CD4-positive, CD25-positive, alpha-beta regulatory T cell (primary cell): Measurements from ENCODE around the gene CCDC88A. TPM values are rescaled to one million over a fixed set of nuclear protein-coding genes. Genes with fewer than 3 reads are reported as not detected.

Source experiments
- ATAC-seq, 2 donors: fragments of 150-1000 bp; cut with Tn5 transposase; one replicate each; pipeline ENCODE4 v1.10.0; 2021; ENCODE audit warnings: low read depth in 2 of 2, moderate number of reproducible peaks in 2 of 2, moderate library complexity in 1 of 2
- DNase-seq, 3 donors: peaks; one replicate each; pipeline versions ENCODE4 v3.0.0 to v3.0.0-alpha.2; 2012 to 2022; ENCODE audit warnings: mixed read lengths in 1 of 3
- H3K27ac ChIP-seq: one replicate; pipeline ENCODE4 v1.7.0; 2013; ENCODE audit warnings: mild to moderate bottlenecking, low read length; ENCODE audit not compliant: insufficient read depth, poor library complexity, severe bottlenecking
- H3K27me3 ChIP-seq: one replicate; pipeline ENCODE4 v1.7.0; 2013; ENCODE audit warnings: low read length; ENCODE audit not compliant: control insufficient read depth, insufficient read depth
- H3K36me3 ChIP-seq: one replicate; pipeline ENCODE4 v1.7.0; 2013; ENCODE audit warnings: mild to moderate bottlenecking, low read length, moderate library complexity; ENCODE audit not compliant: control insufficient read depth, insufficient read depth
- H3K4me1 ChIP-seq: 2 replicates; pipeline ENCODE4 v1.7.0; 2013; ENCODE audit warnings: mild to moderate bottlenecking, low read length; ENCODE audit not compliant: insufficient read depth, control insufficient read depth, poor library complexity, severe bottlenecking
- H3K4me3 ChIP-seq: one replicate; pipeline ENCODE4 v1.7.0; 2013; ENCODE audit warnings: low read depth, mild to moderate bottlenecking, low read length, moderate library complexity
- H3K9me3 ChIP-seq, 2 experiments: 1 replicate in 1 of 2; 2 replicates in 1 of 2; pipeline ENCODE4 v1.7.0; 2013; ENCODE audit warnings: low read length in 2 of 2, mild to moderate bottlenecking in 1 of 2, moderate library complexity in 1 of 2; ENCODE audit not compliant: control insufficient read depth in 2 of 2
- H3K27ac Mint-ChIP-seq, 3 donors: one replicate each; pipeline ENCODE4 v1.8.0; 2020 to 2022; ENCODE audit warnings: mild to moderate bottlenecking in 3 of 3, mixed read lengths in 3 of 3, moderate library complexity in 2 of 3
- H3K27me3 Mint-ChIP-seq: one replicate; pipeline ENCODE4 v1.8.0; 2022; ENCODE audit warnings: mild to moderate bottlenecking, mixed read lengths
- H3K36me3 Mint-ChIP-seq: one replicate; pipeline ENCODE4 v1.8.0; 2020; ENCODE audit warnings: mixed read lengths
- H3K4me1 Mint-ChIP-seq, 4 donors: one replicate each; pipeline ENCODE4 v1.8.0; 2020 to 2022; ENCODE audit warnings: mixed read lengths in 4 of 4, mild to moderate bottlenecking in 1 of 4
- H3K4me3 Mint-ChIP-seq, 4 donors: one replicate each; pipeline ENCODE4 v1.8.0; 2020 to 2022; ENCODE audit warnings: mild to moderate bottlenecking in 4 of 4, mixed read lengths in 4 of 4, moderate library complexity in 3 of 4
- H3K9me3 Mint-ChIP-seq, 7 donors: one replicate each; pipeline ENCODE4 v1.8.0; 2020 to 2022; ENCODE audit warnings: mixed read lengths in 7 of 7, mild to moderate bottlenecking in 3 of 7, moderate library complexity in 2 of 7
- polyA plus RNA-seq, 4 donors: library from polyadenylated mRNA; unstranded; fragments of 300-500 nt; fragmentation: Illumina TruSeq; gene quantifications; one replicate each; pipeline ENCODE4 v1.2.3, GENCODE V29; 2021
- total RNA-seq: library from RNA; stranded (reverse); gene quantifications from one replicate; pipeline ENCODE4 v1.2.3, GENCODE V29; 2022

Gene CCDC88A
- total and polyA plus RNA-seq, 5 donors from 2014 or later: 1.4 to 19.1 (median 2.5) TPM

DNA sequence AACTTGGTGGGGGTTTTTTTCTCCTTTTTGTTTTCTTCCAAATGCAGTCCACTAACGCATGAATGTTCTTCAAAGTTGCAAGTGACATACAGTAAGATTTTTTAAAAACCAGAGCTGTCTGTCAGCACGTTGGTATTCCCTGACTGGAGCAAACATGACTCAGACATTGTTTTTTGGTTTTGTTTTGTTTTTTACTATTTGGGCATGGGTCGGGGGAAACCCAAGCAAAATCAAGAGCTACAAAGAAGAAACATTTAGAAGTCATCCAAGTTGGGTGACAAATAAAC, 726 bp upstream of the CCDC88A start:
- DNase-seq: no peak
- Mint-ChIP-seq H3K4me3 (peak overlapping the region; percentile 92 to 96 (median 95)), H3K9me3 (peaks cover 0 to 2% (median 0%) of the 10 kb centered on the region in 7 donors), H3K4me1 (peaks cover 4 to 38% (median 31%) of the 10 kb centered on the region in 4 donors), H3K27ac (peak overlapping the region; percentile 1 to 92 (median 91)), H3K36me3 (no peaks in the 10 kb centered on the region), H3K27me3 (peaks cover 26% of the 10 kb centered on the region)
- peaks cover 19% of the 10 kb centered on the region for H3K4me1 ChIP-seq
- H3K27ac ChIP-seq: no peak overlapping the region
- no peaks in the 10 kb centered on the region for H3K9me3 ChIP-seq
- no peak for ATAC-seq
- peak overlapping the region; percentile 98 for H3K4me3 ChIP-seq
- H3K36me3 ChIP-seq: no peaks in the 10 kb centered on the region
- H3K27me3 ChIP-seq: peaks cover 3% of the 10 kb centered on the region

DNA sequence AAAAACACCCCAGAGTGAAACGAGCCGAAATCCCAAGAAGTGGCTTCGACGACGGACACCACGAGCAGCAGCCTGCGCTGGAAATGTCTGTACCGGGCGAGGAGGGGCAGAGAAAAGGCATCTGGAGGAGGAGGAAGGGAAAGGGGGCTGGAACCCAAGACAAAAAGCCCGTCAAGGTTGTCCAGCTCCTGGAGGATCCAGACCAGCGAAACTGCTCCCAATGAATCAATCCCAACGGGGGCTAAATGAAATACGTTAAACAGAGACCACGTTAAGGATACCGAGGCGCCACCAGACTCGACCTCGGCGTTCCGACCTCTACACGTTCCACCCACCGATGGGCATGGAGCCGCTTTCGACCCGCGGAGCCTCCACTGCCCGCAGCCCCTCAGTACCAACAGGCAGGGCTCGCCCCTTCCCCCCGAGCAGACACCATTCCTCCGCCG, 400 bp downstream of the CCDC88A start:
- H3K4me1 Mint-ChIP-seq: peaks cover 4 to 42% (median 33%) of the 10 kb centered on the region in 4 donors
- peak overlapping the region; percentile 92 to 96 (median 95) for H3K4me3 Mint-ChIP-seq
- peaks cover 0 to 2% (median 0%) of the 10 kb centered on the region in 7 donors for H3K9me3 Mint-ChIP-seq
- H3K27ac ChIP-seq: peak overlapping the region; percentile 70
- no peaks in the 10 kb centered on the region for H3K36me3 Mint-ChIP-seq
- ATAC-seq (peak; percentile 27), DNase-seq (no peak)
- H3K27me3 ChIP-seq: peaks cover 2% of the 10 kb centered on the region
- peak overlapping the region; percentile 87 to 92 (median 92) for H3K27ac Mint-ChIP-seq
- peak overlapping the region; percentile 75 for H3K4me3 ChIP-seq
- no peaks in the 10 kb centered on the region for H3K9me3 ChIP-seq
- peaks cover 22% of the 10 kb centered on the region for H3K27me3 Mint-ChIP-seq
- H3K36me3 ChIP-seq: no peaks in the 10 kb centered on the region
- peaks cover 19% of the 10 kb centered on the region for H3K4me1 ChIP-seq

DNA sequence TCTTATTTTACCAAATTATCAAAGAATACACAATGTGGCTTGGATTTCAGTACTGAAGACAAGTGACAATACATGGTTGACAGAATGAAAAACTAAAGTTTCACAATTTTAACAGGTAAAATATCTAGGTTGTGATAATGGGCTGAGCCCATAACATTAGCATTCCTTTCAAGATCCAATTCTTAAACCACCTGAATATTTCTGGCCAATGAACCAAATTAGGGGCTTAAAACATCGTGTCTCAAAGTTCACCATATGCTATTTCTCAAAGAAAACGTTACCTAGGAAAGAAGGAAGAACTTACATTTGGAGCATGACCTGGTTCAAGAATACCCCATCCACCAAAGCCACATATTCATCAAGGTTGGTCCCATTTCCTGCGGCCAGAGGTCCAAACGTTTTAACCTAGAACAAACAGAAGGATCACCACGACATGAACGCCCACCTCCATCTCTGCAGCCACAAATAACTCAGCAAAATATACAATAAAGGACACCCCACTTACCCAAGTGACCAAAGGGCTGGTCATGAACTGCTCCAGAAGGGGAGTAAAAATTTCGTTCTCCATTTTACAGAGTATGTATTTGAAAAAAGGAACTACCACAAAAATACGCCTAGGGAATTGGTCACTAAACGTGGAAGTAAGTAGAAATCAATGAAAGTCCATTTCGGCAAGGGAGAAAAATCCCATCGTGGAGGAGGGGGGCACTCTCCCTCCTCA, 984 bp downstream of the CCDC88A start:
- ATAC-seq (no peak), DNase-seq (peak in 1 of 3 donors; percentile 13)
- H3K36me3 Mint-ChIP-seq: no peaks in the 10 kb centered on the region
- no peaks in the 10 kb centered on the region for H3K9me3 Mint-ChIP-seq
- peak overlapping the region; percentile 92 to 96 (median 95) for H3K4me3 Mint-ChIP-seq
- Histone ChIP-seq H3K9me3 (no peaks in the 10 kb centered on the region), H3K36me3 (no peaks in the 10 kb centered on the region), H3K4me1 (peaks cover 19% of the 10 kb centered on the region), H3K27ac (peak overlapping the region; percentile 70), H3K27me3 (no peaks in the 10 kb centered on the region), H3K4me3 (peak overlapping the region; percentile 75)
- peaks cover 22% of the 10 kb centered on the region for H3K27me3 Mint-ChIP-seq
- peak overlapping the region; percentile 63 to 92 (median 87) for H3K27ac Mint-ChIP-seq
- H3K4me1 Mint-ChIP-seq: peaks cover 4 to 42% (median 33%) of the 10 kb centered on the region in 4 donors

DNA sequence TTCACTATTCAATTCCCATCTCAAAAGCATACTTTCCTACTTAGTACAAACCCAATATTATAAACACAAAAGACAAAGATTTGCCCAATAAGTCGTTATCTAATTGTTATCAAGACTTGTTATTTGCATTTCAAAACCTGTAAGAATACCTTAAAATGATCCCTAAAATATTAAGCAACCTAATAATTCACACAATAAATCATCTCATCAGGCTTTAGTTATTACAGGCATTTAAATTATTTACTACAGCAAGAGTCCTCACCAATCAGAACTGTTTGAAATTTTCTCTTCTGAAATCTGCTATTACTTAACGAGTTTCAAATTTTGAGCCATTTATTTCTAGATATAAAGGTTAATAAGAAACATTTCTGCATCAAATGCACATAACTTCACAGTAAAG, 1.6 kb downstream of the CCDC88A start:
- Histone ChIP-seq H3K4me1 (peaks cover 19% of the 10 kb centered on the region), H3K9me3 (no peaks in the 10 kb centered on the region), H3K36me3 (no peaks in the 10 kb centered on the region), H3K27me3 (no peaks in the 10 kb centered on the region), H3K4me3 (peak overlapping the region; percentile 75), H3K27ac (no peak overlapping the region)
- Mint-ChIP-seq H3K4me1 (peaks cover 4 to 42% (median 33%) of the 10 kb centered on the region in 4 donors), H3K36me3 (no peaks in the 10 kb centered on the region), H3K27me3 (peaks cover 22% of the 10 kb centered on the region), H3K27ac (peak overlapping the region in 2 of 3 donors; percentile 63 to 92), H3K9me3 (no peaks in the 10 kb centered on the region), H3K4me3 (peak overlapping the region; percentile 92 to 96 (median 95))
- ATAC-seq (no peak), DNase-seq (no peak)

DNA sequence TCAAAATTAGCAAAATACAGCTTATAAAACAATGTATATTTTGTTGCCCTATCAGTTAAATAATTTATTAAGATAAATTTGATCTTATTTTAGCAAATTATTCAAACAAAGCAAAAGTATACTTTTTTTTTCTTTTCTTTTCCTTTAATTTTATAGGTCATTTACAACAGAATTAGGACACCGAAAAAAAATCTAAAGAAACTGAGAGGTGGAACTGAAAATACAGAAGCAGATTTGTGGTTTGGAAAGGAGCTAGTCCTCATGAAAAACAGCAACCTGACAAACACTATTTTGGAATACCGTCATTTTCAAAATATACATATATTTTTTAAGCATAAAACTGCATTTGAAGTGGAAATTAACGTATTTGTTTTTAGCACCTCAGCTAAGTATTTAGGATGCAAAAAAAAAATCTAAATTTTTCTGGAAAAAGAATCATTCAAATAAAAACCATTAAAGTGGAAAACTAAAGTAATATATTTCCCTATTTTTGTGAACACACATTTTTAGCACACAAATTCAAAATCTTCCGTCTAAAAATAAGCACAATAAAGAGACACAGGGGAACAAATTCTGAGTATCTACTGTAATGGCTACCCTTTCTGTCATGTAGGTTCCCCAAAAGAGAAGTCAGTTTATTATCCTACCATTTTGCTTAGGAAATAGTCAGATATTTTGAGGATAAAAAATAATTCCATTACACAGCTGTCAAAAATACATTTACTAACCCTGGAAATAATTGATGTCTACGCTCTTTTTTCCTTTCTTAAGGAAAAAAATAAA, 2.7 kb downstream of the CCDC88A start:
- H3K27ac ChIP-seq: peak overlapping the region; percentile 47
- no peaks in the 10 kb centered on the region for H3K36me3 Mint-ChIP-seq
- ATAC-seq (no peak), DNase-seq (no peak)
- H3K4me1 Mint-ChIP-seq: peaks cover 4 to 42% (median 33%) of the 10 kb centered on the region in 4 donors
- H3K9me3 ChIP-seq: no peaks in the 10 kb centered on the region
- H3K27ac Mint-ChIP-seq: no peak overlapping the region
- peaks cover 13% of the 10 kb centered on the region for H3K27me3 Mint-ChIP-seq
- no peaks in the 10 kb centered on the region for H3K36me3 ChIP-seq
- no peaks in the 10 kb centered on the region for H3K9me3 Mint-ChIP-seq
- H3K4me1 ChIP-seq: peaks cover 19% of the 10 kb centered on the region
- H3K4me3 Mint-ChIP-seq: peak overlapping the region in 1 of 4 donors; percentile 96
- no peaks in the 10 kb centered on the region for H3K27me3 ChIP-seq
- H3K4me3 ChIP-seq: no peak overlapping the region

DNA sequence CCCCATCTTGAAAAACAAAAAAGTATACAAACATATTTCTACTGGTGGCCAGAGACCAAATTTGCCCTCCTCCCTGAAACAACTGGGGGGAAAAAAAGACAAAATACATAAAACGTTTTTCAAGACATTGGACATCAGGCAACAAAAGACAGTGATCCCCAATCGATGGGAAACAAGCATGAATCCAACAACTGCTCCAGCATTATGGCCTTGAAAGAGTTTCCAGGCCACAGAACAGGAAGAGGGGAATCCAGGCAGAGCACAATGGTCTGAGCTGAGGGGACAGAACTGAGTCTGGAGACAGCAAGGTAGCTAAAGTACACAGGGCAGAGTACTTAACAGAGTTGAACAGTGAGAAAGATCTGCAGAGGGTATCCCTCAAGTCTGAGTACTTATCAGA, 4.4 kb downstream of the CCDC88A start:
- Histone ChIP-seq H3K9me3 (no peaks in the 10 kb centered on the region), H3K4me1 (peaks cover 11% of the 10 kb centered on the region), H3K27me3 (no peaks in the 10 kb centered on the region), H3K36me3 (no peaks in the 10 kb centered on the region), H3K27ac (no peak overlapping the region), H3K4me3 (no peak overlapping the region)
- no peak overlapping the region for H3K4me3 Mint-ChIP-seq
- H3K4me1 Mint-ChIP-seq: peaks cover 2 to 31% (median 24%) of the 10 kb centered on the region in 4 donors
- peak overlapping the region in 2 of 3 donors; percentile 7 to 43 for H3K27ac Mint-ChIP-seq
- H3K9me3 Mint-ChIP-seq: no peaks in the 10 kb centered on the region
- H3K27me3 Mint-ChIP-seq: peaks cover 6% of the 10 kb centered on the region
- ATAC-seq (no peak), DNase-seq (no peak)
- no peaks in the 10 kb centered on the region for H3K36me3 Mint-ChIP-seq

DNA sequence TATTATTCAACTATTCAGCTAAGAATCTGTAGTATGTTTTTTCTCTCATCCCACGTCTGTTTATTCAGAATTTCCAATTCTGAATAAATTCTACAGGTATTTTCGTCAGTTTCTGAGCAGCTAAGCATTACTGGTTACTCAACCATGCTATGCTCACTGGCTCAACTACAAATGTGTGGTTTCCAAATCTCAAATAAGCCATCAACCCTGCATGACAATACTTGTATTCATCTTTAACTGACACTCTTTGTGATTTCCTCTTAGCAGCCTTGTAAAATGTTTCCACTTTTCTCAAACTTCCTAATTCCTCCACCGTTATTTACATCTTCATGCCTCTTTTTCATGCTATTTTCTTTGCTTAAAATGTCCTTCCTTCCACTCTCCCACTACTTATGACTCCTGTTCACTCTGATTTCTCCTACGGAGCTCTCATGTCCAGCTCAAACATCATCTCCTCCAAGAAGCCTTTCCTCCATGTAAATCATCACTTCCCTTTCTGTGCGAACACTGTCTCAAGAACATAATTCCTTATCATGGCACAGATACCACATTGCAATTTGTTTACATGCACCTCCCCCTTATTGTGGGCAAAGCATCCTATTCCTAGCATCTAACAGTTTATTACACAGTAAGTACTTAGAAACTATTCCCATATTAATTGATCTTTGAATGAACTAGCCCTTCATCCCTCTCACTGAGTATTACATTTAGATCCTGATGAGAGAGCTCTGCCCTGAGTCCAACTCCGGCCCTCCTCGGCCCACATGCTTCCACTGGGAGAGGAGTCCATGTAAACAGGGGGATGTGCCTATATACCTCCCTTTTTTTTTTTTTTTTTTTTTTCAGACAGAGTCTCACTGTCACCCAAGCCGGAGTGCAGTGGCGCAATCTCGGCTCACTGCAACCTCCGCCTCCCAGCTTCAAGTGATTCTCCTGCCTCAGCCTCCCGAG, 10.5 kb downstream of the CCDC88A start:
- Mint-ChIP-seq H3K9me3 (no peaks in the 10 kb centered on the region), H3K27ac (no peak overlapping the region), H3K4me1 (peaks cover 0 to 2% (median 1%) of the 10 kb centered on the region in 4 donors), H3K4me3 (no peak overlapping the region), H3K36me3 (peaks cover 9% of the 10 kb centered on the region), H3K27me3 (peaks cover 6% of the 10 kb centered on the region)
- H3K4me3 ChIP-seq: no peak overlapping the region
- ATAC-seq (no peak), DNase-seq (no peak)
- H3K4me1 ChIP-seq: no peaks in the 10 kb centered on the region
- no peaks in the 10 kb centered on the region for H3K36me3 ChIP-seq
- H3K27ac ChIP-seq: no peak overlapping the region
- H3K27me3 ChIP-seq: no peaks in the 10 kb centered on the region
- no peaks in the 10 kb centered on the region for H3K9me3 ChIP-seq
